SU-DHL-6 (cell line): ENCODE measurements around the gene PRKN.

Experiments used
- EZH2phosphoT487 ChIP-seq: fragments of 200-600 bp; sonication (generic), shearing (Covaris generic); conservative IDR thresholded peaks from 2 replicates; pipeline ENCODE4 v1.6.1; 2018; ENCODE audit warnings: mild to moderate bottlenecking, antibody characterized with exemption, low read length, moderate library complexity, mixed read lengths
- TF ChIP-seq, protein P1 (sequence below): fragments of 200-600 bp; sonication (generic); IDR thresholded peaks from one replicate; pipeline ENCODE4 v1.5.1; 2017; ENCODE audit warnings: antibody characterized with exemption, mild to moderate bottlenecking, low read length, moderate library complexity; ENCODE audit not compliant: insufficient read depth, poor library complexity, severe bottlenecking

DNA sequence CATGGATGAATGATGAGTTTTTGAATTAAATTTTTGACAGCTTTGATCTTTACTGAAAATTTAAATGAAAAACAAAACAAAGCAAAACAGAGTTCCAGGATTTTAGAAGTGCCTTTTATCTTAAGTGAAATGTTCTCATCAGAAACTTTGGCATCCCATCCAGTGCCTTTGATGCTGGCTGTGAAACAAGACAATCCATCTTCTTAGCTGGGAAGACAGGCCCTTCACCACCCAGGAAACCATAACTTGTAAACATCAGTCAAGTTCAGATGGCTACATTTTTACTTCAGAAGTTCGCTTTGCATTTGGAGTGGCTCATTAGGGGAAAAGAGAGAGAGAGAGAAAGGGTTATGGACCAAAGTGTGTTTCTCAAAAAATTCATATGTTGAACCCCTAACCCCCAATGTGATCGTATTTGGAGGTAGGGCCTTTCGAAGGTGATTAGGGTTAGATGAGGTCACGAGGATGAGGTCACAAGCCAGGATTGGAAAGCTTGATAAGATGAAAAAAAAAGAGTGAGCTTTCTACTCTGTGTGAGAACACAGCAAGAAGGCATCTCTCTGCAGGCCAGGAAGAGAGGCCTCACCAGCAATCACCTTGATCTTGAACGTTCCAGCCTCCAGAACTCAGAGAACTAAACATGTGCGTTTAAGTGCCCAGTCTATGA is 366.5 kb downstream of the PRKN start:
- TF ChIP-seq, protein P1, sequence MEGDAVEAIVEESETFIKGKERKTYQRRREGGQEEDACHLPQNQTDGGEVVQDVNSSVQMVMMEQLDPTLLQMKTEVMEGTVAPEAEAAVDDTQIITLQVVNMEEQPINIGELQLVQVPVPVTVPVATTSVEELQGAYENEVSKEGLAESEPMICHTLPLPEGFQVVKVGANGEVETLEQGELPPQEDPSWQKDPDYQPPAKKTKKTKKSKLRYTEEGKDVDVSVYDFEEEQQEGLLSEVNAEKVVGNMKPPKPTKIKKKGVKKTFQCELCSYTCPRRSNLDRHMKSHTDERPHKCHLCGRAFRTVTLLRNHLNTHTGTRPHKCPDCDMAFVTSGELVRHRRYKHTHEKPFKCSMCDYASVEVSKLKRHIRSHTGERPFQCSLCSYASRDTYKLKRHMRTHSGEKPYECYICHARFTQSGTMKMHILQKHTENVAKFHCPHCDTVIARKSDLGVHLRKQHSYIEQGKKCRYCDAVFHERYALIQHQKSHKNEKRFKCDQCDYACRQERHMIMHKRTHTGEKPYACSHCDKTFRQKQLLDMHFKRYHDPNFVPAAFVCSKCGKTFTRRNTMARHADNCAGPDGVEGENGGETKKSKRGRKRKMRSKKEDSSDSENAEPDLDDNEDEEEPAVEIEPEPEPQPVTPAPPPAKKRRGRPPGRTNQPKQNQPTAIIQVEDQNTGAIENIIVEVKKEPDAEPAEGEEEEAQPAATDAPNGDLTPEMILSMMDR: no peak
- TF ChIP-seq EZH2phosphoT487: no peak
